H9 (cell line): ENCODE measurements around the gene TSPAN31. TPM values are rescaled to one million over a fixed set of nuclear protein-coding genes. Genes with fewer than 3 reads are reported as not detected.

ENCODE experiments used
- DNase-seq: peaks from one replicate; pipeline ENCODE4 v3.0.0-alpha.2; 2017
- H2AFZ ChIP-seq: one replicate; pipeline ENCODE4 v1.6.1; 2013; ENCODE audit warnings: mild to moderate bottlenecking, low read length, control low read depth, moderate library complexity
- H2AK5ac ChIP-seq: 2 replicates; pipeline ENCODE4 v1.6.1; 2013; ENCODE audit warnings: low read length, control low read depth, mixed read lengths; ENCODE audit not compliant: insufficient read length
- H2BK120ac ChIP-seq: one replicate; pipeline ENCODE4 v1.6.1; 2013; ENCODE audit warnings: low read depth, mild to moderate bottlenecking, low read length, control low read depth, inconsistent platforms; ENCODE audit not compliant: poor library complexity, severe bottlenecking
- H2BK12ac ChIP-seq: 2 replicates; pipeline ENCODE4 v1.6.1; 2013; ENCODE audit warnings: low read length, control low read depth, mixed read lengths, low read depth; ENCODE audit not compliant: insufficient read length
- H2BK15ac ChIP-seq: 2 replicates; pipeline ENCODE4 v1.6.1; 2013; ENCODE audit warnings: low read depth, low read length, control low read depth
- H2BK20ac ChIP-seq: one replicate; pipeline ENCODE4 v1.6.1; 2013; ENCODE audit warnings: low read depth, mild to moderate bottlenecking, low read length, control low read depth, inconsistent platforms; ENCODE audit not compliant: poor library complexity, severe bottlenecking
- H2BK5ac ChIP-seq: 2 replicates; pipeline ENCODE4 v1.6.1; 2013; ENCODE audit warnings: low read length, control low read depth, mixed read lengths; ENCODE audit not compliant: insufficient read length
- H3K14ac ChIP-seq: 2 replicates; pipeline ENCODE4 v1.6.1; 2013; ENCODE audit warnings: low read length, control low read depth; ENCODE audit not compliant: insufficient read depth
- H3K18ac ChIP-seq: 2 replicates; pipeline ENCODE4 v1.6.1; 2013; ENCODE audit warnings: low read depth, mild to moderate bottlenecking, mixed read lengths, low read length, control low read depth; ENCODE audit not compliant: insufficient read length
- H3K23ac ChIP-seq: 2 replicates; pipeline ENCODE4 v1.6.1; 2013; ENCODE audit warnings: low read length, control low read depth, mixed read lengths, low read depth; ENCODE audit not compliant: insufficient read length
- H3K23me2 ChIP-seq: 2 replicates; pipeline ENCODE4 v1.6.1; 2013; ENCODE audit warnings: low read depth, mild to moderate bottlenecking, mixed read lengths, low read length, control low read depth; ENCODE audit not compliant: insufficient read length, poor library complexity, severe bottlenecking
- H3K27ac ChIP-seq: 2 replicates; pipeline ENCODE4 v1.5.1; 2013; ENCODE audit warnings: low read length, control low read depth, mixed read lengths, low read depth; ENCODE audit not compliant: insufficient read length
- H3K27me3 ChIP-seq: 2 replicates; pipeline ENCODE4 v1.6.1; 2013; ENCODE audit warnings: low read length, control low read depth, inconsistent platforms; ENCODE audit not compliant: insufficient read depth
- H3K4ac ChIP-seq: 2 replicates; pipeline ENCODE4 v1.6.1; 2013; ENCODE audit warnings: low read depth, mild to moderate bottlenecking, control low read depth, inconsistent platforms, low read length, moderate library complexity
- H3K4me1 ChIP-seq: 2 replicates; pipeline ENCODE4 v1.6.1; 2013; ENCODE audit warnings: low read length, control low read depth, inconsistent platforms; ENCODE audit not compliant: insufficient read depth
- H3K4me2 ChIP-seq: 2 replicates; pipeline ENCODE4 v1.6.1; 2013; ENCODE audit warnings: low read length, control low read depth, mixed read lengths; ENCODE audit not compliant: insufficient read length, insufficient read depth
- H3K56ac ChIP-seq: 2 replicates; pipeline ENCODE4 v1.6.1; 2013; ENCODE audit warnings: low read depth, mild to moderate bottlenecking, mixed read lengths, low read length, control low read depth; ENCODE audit not compliant: insufficient read length
- H3K79me1 ChIP-seq: 2 replicates; pipeline ENCODE4 v1.6.1; 2013; ENCODE audit warnings: low read depth, mild to moderate bottlenecking, moderate library complexity, low read length, control low read depth, inconsistent platforms; ENCODE audit not compliant: insufficient read depth, poor library complexity, severe bottlenecking
- H3K79me2 ChIP-seq: 2 replicates; pipeline ENCODE4 v1.6.1; 2013; ENCODE audit warnings: low read length, control low read depth, inconsistent platforms; ENCODE audit not compliant: insufficient read depth
- H3K9ac ChIP-seq: 2 replicates; pipeline ENCODE4 v1.6.1; 2013; ENCODE audit warnings: low read length, control low read depth, mixed read lengths; ENCODE audit not compliant: insufficient read length; ENCODE audit errors: extremely low read depth
- H3K9me3 ChIP-seq: one replicate; pipeline ENCODE4 v1.6.1; 2013; ENCODE audit warnings: low read depth, low read length, inconsistent platforms; ENCODE audit not compliant: control insufficient read depth
- H3T11ph ChIP-seq: one replicate; pipeline ENCODE4 v1.6.1; 2013; ENCODE audit warnings: mild to moderate bottlenecking, low read length, control low read depth, inconsistent platforms
- H4K20me1 ChIP-seq: one replicate; pipeline ENCODE4 v1.6.1; 2013; ENCODE audit not compliant: control insufficient read depth, insufficient read length, insufficient read depth
- H4K5ac ChIP-seq: 2 replicates; pipeline ENCODE4 v1.6.1; 2013; ENCODE audit warnings: low read depth, mild to moderate bottlenecking, mixed read lengths, low read length, control low read depth; ENCODE audit not compliant: insufficient read length
- H4K8ac ChIP-seq: replicated peaks from 2 replicates; pipeline ENCODE4 v1.6.1; 2013; ENCODE audit warnings: low read length, control low read depth, mixed read lengths, low read depth; ENCODE audit not compliant: insufficient read length
- H4K91ac ChIP-seq: 2 replicates; pipeline ENCODE4 v1.6.1; 2013; ENCODE audit warnings: low read depth, mild to moderate bottlenecking, moderate library complexity, mixed read lengths, low read length, control low read depth; ENCODE audit not compliant: insufficient read length
- H3K27ac Mint-ChIP-seq, 3 experiments: 2 replicates in 2 of 3; 3 replicates in 1 of 3; pipeline ENCODE4 v1.8.0; 2020 to 2021; ENCODE audit warnings: mixed read lengths in 3 of 3, mild to moderate bottlenecking in 1 of 3, moderate library complexity in 1 of 3
- H3K27me3 Mint-ChIP-seq: 2 replicates; pipeline ENCODE4 v1.8.0; 2021; ENCODE audit warnings: low read depth, mild to moderate bottlenecking, moderate library complexity, mixed read lengths
- H3K36me3 Mint-ChIP-seq, 3 experiments: 2 replicates in 2 of 3; 3 replicates in 1 of 3; pipeline ENCODE4 v1.8.0; 2020 to 2021; ENCODE audit warnings: low read depth in 3 of 3, mixed read lengths in 3 of 3; ENCODE audit not compliant: insufficient read depth in 1 of 3
- H3K4me1 Mint-ChIP-seq, 2 experiments: 2 replicates each; pipeline ENCODE4 v1.8.0; 2020; ENCODE audit warnings: mixed read lengths in 2 of 2
- H3K4me3 Mint-ChIP-seq, 2 experiments: 2 replicates in 1 of 2; 3 replicates in 1 of 2; pipeline ENCODE4 v1.8.0; 2020 to 2021; ENCODE audit warnings: mild to moderate bottlenecking in 2 of 2, mixed read lengths in 2 of 2, moderate library complexity in 1 of 2
- H3K9me3 Mint-ChIP-seq, 2 experiments: 2 replicates in 1 of 2; 3 replicates in 1 of 2; pipeline ENCODE4 v1.8.0; 2020; ENCODE audit warnings: mild to moderate bottlenecking in 2 of 2, mixed read lengths in 2 of 2, moderate library complexity in 1 of 2
- CTCF ChIP-seq: fragments of 200-600 bp; sonication (generic); conservative IDR thresholded peaks from 3 replicates; pipeline ENCODE4 v1.8.0; 2021; ENCODE audit warnings: antibody characterized with exemption, mild to moderate bottlenecking
- WGBS: extraction: QIAGEN DNeasy Blood & Tissue Kit; methylation state at CpG from one replicate; pipeline ENCODE4 v1.1.7; 2013; ENCODE audit warnings: missing lambda C conversion rate, low lambda C conversion rate, mixed read lengths; ENCODE audit not compliant: insufficient read length; ENCODE audit errors: extremely low coverage; 5-methylcytosine and 5-hydroxymethylcytosine counted together
- total RNA-seq: library from RNA; stranded (reverse); gene quantifications from 2 replicates; pipeline ENCODE4 v1.2.1, GENCODE V29; 2021

The TSPAN31 gene
- total RNA-seq, 1 experiment from 2014 or later = 20.0 TPM

- peak; percentile 93 for TF ChIP-seq CTCF
- Mint-ChIP-seq H3K4me1 (peaks cover 4 to 7% of the 10 kb centered on the region in 2 experiments), H3K27me3 (no peaks in the 10 kb centered on the region), H3K9me3 (peaks cover 0 to 3% of the 10 kb centered on the region in 2 experiments; a peak in 2 of 5 replicates), H3K36me3 (peaks cover 18 to 36% (median 24%) of the 10 kb centered on the region in 3 experiments), H3K27ac (peak within 1 kb of the TSS; percentile 96 to 99 (median 99)), H3K4me3 (peak within 1 kb of the TSS; percentile 100)
- no peaks in the 10 kb centered on the region for H3K9me3 ChIP-seq
- no CpG with 5 or more reads among the region's 45 CpGs for WGBS
- no peak within 1 kb of the TSS for H3K27ac ChIP-seq
- H3K56ac ChIP-seq = no peak within 1 kb of the TSS
- no peak within 1 kb of the TSS for H2BK15ac ChIP-seq
- H2BK12ac ChIP-seq = no peak within 1 kb of the TSS
- no peak within 1 kb of the TSS for H2BK120ac ChIP-seq
- peak within 1 kb of the TSS; percentile 33 for H3K4me2 ChIP-seq
- no peaks in the 10 kb centered on the region for H3K79me1 ChIP-seq
- H2BK20ac ChIP-seq = no peak within 1 kb of the TSS
- H3K27me3 ChIP-seq = no peaks in the 10 kb centered on the region
- no peak within 1 kb of the TSS for H4K5ac ChIP-seq
- no peak within 1 kb of the TSS; the same call in 1 of the 2 replicates for H3K14ac ChIP-seq
- peaks cover 5% of the 10 kb centered on the region for H3K23me2 ChIP-seq
- no peak within 1 kb of the TSS for H4K91ac ChIP-seq
- DNase-seq = peak; percentile 95
- H3K4me1 ChIP-seq = no peaks in the 10 kb centered on the region
- H3K23ac ChIP-seq = no peak within 1 kb of the TSS
- H3K4ac ChIP-seq = no peak within 1 kb of the TSS
- H3T11ph ChIP-seq = no peak within 1 kb of the TSS
- no peak within 1 kb of the TSS for H4K8ac ChIP-seq
- H3K79me2 ChIP-seq = no peaks in the 10 kb centered on the region; the same call in 1 of the 2 replicates
- H3K9ac ChIP-seq = peak within 1 kb of the TSS; percentile 91
- no peak within 1 kb of the TSS for H2BK5ac ChIP-seq
- H2AK5ac ChIP-seq = no peak within 1 kb of the TSS
- H3K18ac ChIP-seq = no peak within 1 kb of the TSS
- no peaks in the 10 kb centered on the region for H4K20me1 ChIP-seq
- no peak within 1 kb of the TSS for H2AFZ ChIP-seq
These were observed 38.0 kb downstream of the TSPAN31 start, which contains the start of gene TSFM for GRCh38 chr12:57782608-57783465. Gene TSFM (plus strand): TSS chr12:57782787. CDS start chr12:57782802, 15 bp downstream.
